ENCODE results near the gene PSMD2.
"Not testable (repeated sequence)": the region's sequence is repeated elsewhere in the genome, so short reads cannot be mapped to it uniquely, and the experiment has no call there.

The PSMD2 gene

DNA sequence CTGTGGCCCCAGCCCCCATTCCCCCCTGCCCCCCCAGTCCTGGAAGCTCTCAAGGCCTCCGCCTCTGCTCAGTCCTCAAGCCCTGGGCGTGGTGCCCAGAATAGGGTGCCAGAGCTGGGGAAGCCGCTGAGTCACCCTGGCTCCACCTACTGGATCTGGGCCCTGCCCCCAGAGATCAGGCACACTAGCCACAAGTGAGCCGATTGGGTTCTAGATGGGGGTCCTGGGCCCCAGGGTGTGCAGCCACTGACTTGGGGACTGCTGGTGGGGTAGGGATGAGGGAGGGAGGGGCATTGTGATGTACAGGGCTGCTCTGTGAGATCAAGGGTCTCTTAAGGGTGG lies 21.0 kb downstream of the PSMD2 start:
- DNase-seq: peak; percentile 29 to 67

DNA sequence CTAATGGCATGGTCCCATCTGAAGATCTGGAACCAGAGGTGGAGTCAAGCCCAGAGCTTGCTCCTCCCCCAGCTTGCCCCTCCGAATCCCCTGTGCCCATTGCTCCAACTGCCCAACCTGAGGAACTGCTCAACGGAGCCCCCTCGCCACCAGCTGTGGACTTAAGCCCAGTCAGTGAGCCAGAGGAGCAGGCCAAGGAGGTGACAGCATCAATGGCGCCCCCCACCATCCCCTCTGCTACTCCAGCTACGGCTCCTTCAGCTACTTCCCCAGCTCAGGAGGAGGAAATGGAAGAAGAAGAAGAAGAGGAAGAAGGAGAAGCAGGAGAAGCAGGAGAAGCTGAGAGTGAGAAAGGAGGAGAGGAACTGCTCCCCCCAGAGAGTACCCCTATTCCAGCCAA lies 22.6 kb downstream of the PSMD2 start:
- DNase-seq: no peak

DNA sequence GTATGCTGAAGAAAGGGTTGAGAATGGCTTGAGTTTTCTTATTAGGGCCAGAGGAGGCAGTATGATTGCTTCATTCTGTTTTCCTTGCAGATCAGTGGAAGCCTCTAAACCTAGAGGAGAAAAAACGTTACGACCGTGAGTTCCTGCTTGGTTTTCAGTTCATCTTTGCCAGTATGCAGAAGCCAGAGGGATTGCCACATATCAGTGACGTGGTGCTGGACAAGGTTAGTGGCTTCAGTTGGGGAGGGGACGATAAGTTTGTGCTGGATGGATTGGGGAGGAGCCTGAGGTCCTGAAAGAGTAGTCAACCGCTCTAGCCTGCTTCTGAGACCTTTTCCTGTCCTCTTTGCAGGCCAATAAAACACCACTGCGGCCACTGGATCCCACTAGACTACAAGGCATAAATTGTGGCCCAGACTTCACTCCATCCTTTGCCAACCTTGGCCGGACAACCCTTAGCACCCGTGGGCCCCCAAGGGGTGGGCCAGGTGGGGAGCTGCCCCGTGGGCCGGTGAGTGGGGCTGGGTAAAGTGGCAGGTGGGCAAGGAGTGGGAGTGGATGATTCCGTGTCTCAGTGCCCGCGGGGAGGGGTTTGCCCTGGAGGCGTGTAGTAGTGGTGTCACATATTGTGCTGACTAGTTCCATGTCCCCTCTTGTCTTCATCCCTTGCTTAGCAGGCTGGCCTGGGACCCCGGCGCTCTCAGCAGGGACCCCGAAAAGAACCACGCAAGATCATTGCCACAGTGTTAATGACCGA lies 23.9 kb downstream of the PSMD2 start:
- DNase-seq: peak in 1 of 2 donors; percentile 61

DNA sequence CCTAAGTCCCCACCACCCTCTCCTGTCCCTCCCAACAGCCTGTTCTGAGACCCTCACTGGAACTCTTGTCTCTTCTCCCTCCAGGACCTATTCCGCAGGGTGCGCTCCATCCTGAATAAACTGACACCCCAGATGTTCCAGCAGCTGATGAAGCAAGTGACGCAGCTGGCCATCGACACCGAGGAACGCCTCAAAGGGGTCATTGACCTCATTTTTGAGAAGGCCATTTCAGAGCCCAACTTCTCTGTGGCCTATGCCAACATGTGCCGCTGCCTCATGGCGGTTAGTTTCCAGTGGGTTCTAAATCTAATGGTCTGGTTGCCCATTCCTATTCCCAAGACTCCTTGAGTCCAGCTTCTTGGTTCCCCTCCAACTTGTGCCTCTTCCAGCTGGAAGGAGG lies 24.7 kb downstream of the PSMD2 start:
- no peak for DNase-seq

DNA sequence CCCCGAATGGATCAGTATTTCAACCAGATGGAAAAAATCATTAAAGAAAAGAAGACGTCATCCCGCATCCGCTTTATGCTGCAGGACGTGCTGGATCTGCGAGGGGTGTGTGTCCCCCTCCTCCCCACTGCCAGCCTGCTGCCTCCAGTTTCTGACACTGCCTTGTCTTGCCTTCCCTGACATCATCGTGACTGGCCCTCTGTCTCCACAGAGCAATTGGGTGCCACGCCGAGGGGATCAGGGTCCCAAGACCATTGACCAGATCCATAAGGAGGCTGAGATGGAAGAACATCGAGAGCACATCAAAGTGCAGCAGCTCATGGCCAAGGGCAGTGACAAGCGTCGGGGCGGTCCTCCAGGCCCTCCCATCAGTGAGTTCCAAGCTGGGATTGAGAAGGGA lies 26.2 kb downstream of the PSMD2 start:
- no peak for DNase-seq

DNA sequence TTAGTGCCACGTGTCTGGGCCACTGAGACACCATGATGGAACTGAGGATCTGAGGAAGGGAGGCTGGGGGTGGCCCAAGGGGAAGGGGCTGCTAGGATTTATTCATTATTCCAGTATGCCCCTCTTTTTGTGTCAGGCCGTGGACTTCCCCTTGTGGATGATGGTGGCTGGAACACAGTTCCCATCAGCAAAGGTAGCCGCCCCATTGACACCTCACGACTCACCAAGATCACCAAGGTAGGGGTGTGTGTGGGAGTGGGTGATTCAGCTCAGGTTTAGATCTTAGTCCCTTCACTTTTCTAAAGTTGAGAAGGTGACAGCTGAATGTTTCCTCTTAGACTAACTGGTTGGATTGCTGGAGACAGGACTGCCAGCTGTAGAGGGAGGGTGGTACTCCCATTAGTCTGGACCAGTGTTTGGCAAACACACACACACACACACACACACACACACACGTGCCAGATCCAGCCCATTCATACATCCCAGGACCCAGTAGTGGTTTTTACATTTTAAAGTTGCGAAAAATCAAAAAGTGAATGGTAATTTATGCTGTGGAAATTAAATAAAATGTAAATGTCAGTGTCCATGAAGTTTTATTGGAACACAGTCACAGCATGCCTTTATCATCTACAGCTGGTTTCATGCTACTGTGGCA lies 26.8 kb downstream of the PSMD2 start:
- no peak for DNase-seq

DNA sequence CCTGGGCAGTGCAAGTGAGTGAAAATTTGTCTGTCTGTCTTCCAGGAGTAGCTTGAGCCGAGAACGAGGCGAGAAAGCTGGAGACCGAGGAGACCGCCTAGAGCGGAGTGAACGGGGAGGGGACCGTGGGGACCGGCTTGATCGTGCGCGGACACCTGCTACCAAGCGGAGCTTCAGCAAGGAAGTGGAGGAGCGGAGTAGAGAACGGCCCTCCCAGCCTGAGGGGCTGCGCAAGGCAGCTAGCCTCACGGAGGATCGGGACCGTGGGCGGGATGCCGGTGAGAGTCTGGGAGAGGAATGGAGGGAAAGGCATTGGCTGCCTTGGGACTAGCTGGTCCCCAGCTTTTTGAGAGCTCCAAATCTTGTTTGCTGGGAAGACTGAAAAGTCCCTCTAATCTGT lies 28.1 kb downstream of the PSMD2 start:
- no peak for DNase-seq

DNA sequence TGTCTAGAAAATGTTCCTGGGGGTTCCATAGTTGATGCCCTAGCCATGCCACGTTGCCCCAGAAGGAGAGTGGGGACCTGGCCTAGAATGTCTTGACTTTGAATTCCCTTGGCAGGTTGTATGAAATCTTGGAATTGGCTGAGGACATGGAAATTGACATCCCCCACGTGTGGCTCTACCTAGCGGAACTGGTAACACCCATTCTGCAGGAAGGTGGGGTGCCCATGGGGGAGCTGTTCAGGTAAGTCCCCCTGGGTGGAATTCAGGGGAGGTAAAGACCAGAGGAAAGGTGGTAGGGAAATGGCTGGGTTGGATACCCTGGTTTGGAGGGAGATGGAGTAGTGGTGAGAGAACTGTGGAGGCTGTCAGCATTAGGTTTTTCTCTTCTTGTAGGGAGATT lies 29.5 kb downstream of the PSMD2 start:
- DNase-seq: no peak

DNA sequence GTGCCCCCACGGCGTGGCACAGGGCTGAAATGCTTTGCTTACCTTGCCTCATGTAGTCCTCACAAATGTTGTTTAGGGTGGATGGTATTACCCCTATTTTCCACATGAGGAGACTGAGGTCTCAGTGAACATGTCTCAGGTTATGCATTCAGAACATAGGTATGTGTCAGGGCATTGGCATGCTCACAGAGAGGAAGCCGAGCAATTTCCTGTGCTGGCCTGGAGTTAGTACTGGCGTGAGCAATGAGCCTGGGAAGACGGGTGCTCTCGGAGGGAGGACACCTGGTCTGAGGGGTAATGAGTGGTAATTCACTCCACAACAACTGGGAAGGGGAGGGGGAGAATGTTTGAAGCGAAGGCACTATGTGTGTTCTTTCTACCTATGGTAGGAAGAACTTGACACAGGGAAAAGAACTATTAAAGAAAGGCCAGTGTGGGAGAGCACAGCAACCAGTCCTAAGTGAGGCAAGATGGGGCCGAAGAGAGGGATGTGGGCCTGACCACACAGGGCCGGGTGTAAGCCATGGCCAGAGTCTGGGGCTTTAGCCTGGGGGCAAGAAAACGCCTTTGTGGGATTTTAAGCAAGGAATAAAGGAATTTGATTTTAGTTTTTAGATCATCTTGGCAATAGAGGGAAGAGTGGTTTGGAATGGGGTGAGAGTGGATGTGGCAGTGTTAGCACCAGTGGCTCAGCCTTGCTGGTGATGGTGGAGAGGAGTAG lies 33.5 kb downstream of the PSMD2 start:
- no peak for DNase-seq

DNA sequence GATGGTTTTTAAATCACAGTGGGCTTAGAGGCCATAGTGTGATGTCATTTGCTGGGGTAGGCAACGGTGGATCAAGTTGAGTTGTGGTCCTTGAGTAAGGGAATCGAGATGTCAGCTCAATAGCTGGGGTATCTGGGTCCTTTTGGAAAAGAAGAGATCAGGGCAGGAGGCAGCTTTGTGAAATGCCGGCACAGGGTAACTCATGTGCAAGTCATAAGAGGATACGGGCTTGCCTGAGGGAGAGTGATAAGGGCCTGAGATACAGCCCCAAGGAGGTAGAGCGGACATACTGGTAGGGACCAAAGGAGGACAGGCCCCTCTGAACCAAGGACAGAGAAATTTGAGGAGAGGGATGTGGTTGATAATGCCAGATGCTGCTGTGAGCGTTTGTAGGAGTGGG lies 34.1 kb downstream of the PSMD2 start:
- no peak for DNase-seq

DNA sequence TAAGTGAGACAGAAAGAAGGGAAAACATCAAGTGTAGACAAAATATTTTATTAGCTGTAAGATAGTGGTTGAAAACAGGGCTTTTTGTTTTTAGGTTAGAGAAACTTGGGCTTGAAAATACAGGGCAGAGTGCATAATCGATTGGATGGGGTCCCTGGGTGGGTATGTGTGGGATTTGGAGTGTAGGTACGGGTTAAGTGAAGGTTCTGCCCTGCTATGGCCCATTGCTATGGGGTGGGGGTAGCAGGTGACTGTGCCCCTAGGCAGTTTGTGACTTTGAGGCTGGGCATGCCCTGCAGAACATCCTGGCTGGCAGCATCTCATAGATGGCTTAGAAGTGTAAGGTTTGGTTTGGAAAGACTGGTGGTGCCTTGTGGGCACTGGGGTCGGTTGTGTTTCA lies 34.7 kb downstream of the PSMD2 start:
- DNase-seq: no peak

DNA sequence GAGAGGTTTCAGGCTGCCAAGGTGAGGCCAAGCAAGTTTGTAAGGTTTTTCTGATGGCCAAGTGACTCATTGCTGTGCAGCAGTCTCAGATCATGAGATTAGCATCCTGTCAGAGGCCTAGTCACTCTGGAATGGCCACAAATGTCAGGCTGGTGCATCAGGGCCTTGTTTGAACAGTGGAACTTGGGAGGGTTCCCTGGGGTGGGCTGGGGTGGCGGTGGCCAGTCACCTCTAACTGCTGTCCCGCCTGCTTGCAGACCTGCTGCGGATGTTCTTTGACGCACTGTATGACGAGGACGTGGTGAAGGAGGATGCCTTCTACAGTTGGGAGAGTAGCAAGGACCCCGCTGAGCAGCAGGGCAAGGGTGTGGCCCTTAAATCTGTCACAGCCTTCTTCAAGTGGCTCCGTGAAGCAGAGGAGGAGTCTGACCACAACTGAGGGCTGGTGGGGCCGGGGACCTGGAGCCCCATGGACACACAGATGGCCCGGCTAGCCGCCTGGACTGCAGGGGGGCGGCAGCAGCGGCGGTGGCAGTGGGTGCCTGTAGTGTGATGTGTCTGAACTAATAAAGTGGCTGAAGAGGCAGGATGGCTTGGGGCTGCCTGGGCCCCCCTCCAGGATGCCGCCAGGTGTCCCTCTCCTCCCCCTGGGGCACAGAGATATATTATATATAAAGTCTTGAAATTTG lies 35.6 kb downstream of the PSMD2 start:
- DNase-seq: peak; percentile 34 to 39

DNA sequence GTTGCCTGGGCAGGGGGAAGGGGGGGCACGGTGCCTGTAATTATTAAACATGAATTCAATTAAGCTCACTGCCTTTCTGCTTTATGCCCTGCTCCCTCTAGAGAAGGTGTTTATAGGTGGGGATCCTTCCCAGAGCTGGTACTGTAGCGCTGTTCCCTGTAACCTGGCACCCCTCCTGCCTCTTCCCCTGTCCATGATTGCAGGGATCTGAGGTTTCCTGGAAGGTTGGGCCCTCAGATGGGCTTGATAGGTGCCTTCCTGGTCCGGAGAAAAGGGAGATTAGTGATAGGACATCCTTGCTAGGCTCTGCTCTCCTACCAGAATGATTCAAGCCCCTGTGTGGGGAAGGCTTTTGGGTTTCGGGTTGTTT lies 36.2 kb downstream of the PSMD2 start:
- DNase-seq: no peak

DNA sequence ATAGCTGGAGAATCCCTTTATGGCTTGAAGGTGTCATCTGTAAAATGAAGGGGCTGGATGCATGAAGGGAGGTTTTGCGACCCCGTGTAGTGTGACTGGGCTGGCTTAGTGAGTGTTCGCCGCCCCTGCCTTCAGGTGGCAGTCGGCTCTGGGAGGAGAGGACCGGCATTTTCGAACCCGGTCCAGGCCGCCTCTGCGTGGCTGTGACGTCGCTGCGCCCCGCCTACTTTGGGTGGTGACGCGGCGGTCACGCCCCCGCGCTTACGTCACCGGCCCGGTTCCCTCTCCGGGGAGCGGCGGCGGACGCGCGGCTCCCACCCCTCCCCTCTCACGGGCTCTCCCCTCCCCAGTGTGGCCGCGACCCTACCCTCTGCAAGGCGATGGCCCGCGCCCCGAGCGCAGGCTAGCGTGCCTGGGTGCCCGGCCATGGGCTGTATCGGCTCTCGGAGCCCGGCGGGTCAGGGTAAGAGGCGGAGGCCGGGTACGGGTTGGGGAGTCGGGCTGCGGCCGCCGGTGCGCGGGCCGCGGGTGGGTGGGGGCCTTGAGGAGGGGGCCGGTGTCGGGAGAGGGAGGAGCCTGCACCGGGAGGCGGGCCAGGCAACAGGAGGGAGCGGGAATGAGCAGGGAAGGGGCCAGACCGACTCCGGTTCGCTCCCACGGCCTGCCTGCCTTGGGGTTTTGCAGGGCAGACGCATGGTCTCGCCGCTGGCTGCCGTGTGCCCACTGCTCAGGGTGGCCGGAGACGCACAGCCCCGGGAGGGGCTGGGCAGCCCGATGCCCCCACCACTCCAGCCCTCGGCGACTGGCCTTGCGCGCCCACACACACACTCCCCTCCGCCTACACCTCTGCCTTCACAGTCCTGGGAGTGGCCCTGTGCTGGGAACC lies 36.9 kb downstream of the PSMD2 start:
- peak; percentile 89 to 91 for DNase-seq

DNA sequence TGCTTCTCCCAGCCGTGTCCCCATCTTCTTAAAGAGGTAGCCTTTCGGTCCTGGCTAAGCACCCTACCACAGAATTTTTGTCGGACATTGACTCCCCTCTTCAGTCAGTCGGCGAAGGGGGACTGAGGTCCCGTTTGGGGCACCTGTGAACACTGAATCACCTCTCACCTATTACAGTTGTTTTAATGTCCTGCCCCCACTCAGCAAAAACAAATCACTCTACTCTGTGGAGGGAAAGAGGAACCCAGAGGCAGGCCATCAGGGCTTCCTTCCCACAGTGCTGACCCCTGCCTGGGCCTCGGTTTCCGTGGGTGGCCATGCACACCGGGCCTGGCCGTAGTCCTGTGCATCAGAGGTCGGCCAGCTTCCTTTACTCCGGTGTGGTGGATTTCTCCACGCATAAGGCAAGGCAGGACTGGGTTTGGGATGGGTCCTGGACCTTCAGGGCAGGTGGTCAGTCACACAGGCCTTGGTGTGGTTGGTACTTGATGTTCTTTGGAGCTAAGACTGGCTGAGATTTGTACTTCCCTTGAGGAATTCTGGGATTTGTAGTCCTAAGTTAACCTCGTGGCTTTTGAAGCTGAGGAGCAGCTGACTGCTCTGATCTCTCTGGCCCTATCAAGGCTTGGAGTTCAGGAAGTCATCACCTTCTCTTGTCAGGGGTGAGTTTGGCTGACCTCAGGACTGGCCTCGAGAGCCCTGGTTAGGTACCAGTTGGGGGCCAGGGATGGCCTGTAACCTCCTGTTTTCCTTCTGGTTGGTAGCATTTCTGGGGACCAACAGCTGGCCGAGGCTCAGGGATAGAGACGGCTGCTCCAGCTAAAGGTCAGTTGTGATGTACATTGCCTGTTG lies 37.7 kb downstream of the PSMD2 start:
- no peak for DNase-seq

DNA sequence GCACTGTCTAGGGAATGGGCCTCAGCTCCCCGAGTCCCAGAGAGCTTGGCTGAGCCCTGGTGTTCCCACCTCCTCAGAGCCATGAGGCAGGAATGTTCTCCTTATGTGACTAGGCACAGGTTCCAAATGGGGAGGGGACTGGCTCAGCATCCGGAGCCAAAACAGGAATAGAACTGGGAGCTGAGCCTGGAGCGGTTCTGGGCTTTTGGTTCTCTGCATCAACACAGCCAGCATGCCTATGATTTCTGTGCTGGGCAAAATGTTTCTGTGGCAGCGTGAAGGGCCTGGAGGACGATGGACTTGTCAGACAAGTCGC lies 38.3 kb downstream of the PSMD2 start, which contains the start of gene FAM131A:
TSS of gene FAM131A (plus strand) at position 202 of the 316 bp plus-strand sequence. CDS start at position 233, 31 bp downstream.
- DNase-seq: no peak

DNA sequence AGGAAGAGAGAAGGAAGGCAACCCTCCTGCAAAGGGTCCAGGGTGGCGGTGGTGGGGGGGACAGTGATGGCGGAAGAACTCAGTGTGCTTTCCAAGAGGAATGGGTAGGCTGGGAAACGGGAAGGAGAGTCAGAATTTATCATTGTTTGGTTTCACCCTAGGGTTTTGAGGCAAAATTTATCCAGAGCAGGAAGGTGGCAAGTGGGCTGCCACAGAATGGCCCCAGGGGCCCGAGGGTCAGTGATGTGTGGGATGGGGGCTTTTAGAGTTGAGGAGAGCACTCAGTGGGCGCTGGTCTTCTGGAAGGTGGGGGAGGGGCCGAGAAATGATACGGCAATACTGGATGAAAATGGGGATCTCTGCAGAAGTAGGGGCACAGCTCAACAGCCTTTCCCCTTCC lies 38.9 kb downstream of the PSMD2 start:
- no peak for DNase-seq

DNA sequence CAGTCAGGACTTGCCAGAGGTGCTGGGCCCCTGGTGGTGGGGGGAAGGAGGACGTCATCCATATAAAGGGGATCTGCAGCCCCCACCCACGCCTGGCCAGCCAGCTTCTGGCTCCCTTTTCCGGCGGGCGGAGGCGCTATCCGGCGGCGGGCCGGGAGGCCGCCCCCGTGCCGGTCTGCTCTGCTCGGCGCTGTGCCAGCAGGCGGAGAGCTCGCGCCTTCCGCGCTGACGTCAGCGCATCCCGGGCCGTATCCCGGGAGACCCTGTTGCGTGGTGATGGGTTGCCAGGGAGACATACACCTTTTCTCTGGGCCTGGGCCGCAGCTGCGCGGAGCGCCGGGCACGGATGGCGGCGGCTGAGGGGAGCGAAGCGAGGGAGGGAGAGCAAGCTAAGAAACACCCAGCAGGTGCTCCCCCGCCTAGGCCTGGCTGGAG lies 39.5 kb downstream of the PSMD2 start:
- DNase-seq: peak; percentile 27 to 34

DNA sequence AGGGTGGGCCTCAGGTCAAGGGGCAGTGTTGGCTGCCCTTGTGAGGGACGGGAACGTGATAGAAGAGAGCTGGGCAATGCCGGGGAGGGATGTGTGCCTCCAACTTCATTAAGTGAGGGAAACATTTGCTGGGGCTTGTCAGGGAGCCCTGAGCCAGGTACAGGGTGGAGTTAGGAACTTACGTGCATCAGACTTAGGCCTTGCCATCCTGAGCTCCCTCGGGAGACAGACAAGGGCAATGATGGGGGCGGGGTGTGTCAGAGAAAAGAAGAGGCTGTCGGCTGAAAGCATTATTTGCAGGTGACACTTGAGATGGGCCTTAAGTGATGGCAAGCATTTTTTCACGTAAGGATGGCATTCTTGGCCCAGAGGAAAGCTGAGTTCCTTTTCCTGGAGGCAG lies 40.0 kb downstream of the PSMD2 start:
- no peak for DNase-seq

DNA sequence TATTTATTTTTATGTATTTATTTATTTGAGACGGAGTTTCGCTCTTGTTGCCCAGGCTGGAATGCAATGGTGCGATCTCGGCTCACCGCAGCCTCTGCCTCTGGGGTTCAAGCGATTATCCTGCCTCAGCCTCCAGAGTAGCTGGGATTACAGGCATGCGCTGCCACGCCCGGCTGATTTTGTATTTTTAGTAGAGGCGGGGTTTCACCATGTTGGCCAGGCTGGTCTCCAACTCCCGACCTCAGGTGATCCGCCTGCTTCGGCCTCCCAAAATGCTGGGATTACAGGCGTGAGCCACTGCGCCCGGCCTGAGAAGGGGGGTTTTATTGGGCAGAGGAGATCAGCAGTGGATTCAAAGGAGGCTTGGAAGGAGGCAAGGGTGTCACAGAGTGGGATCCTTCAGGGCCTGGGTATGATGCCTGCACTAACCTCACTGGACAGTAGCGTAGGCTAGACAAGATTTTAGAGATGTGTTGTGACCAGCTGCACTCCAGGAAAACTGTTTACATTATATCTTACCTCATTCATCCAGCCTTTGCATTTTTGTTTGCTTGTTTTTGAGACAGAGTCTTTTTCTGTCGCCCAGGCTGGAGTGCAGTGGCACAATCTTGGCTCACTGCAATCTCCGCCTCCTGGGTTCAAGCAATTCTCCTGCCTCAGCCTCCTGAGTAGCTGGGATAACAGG lies 40.6 kb downstream of the PSMD2 start:
- DNase-seq: not testable (repeated sequence)

DNA sequence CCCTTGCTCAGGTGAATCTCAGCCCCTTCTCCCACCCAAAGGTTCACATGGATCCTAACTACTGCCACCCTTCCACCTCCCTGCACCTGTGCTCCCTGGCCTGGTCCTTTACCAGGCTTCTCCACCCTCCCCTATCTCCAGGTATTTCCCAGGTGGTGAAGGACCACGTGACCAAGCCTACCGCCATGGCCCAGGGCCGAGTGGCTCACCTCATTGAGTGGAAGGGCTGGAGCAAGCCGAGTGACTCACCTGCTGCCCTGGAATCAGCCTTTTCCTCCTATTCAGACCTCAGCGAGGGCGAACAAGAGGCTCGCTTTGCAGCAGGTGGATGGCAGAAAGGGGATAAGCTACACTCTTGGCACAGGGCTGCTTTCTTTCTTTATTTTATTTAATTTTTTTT lies 42.9 kb downstream of the PSMD2 start:
- DNase-seq: no peak
